ENCODE results near the gene PSENEN. TPM values are rescaled to one million over a fixed set of nuclear protein-coding genes. Genes with fewer than 3 reads are reported as not detected.
A peak's percentile ranks its signal among the peaks of the same experiment; 100 is the strongest.

The PSENEN gene
- 10 to 100 TPM; 32.5 to 41.0 (median 37.1) TPM for polyA plus RNA-seq (ENCODE audit: insufficient read length in 10 of 10)
- long read RNA-seq, donor 1, transcript PSENEN-202 (4 exons, 1,661 nt): major isoform, 23 of 24 reads
- long read RNA-seq, donor 1, partial matches to known transcripts: 0 of 24 reads
- long read RNA-seq, donor 1, other reads (novel, unspliced or antisense): 0 of 24 reads
- long read RNA-seq, donor 2, transcript PSENEN-202 (4 exons, 1,661 nt): major isoform, 15 of 16 reads
- long read RNA-seq, donor 2, partial matches to known transcripts: 0 of 16 reads
- long read RNA-seq, donor 2, other reads (novel, unspliced or antisense): 0 of 16 reads
- long read RNA-seq, donor 3: 0 reads
- long read RNA-seq, donor 4, transcript PSENEN-202 (4 exons, 1,661 nt): major isoform, 18 of 19 reads
- long read RNA-seq, donor 4, partial matches to known transcripts: 0 of 19 reads
- long read RNA-seq, donor 4, other reads (novel, unspliced or antisense): 0 of 19 reads
- long read RNA-seq, donor 5, transcript PSENEN-202 (4 exons, 1,661 nt): major isoform, 16 of 25 reads
- long read RNA-seq, donor 5, partial matches to known transcripts: 0 of 25 reads
- long read RNA-seq, donor 5, other reads (novel, unspliced or antisense): 7 of 25 reads
- long read RNA-seq, donor 6, transcript PSENEN-202 (4 exons, 1,661 nt): major isoform, 13 of 18 reads
- long read RNA-seq, donor 6, partial matches to known transcripts: 0 of 18 reads
- long read RNA-seq, donor 6, other reads (novel, unspliced or antisense): 5 of 18 reads
- long read RNA-seq, donor 7, transcript PSENEN-202 (4 exons, 1,661 nt): major isoform, 14 of 17 reads
- long read RNA-seq, donor 7, partial matches to known transcripts: 0 of 17 reads
- long read RNA-seq, donor 7, other reads (novel, unspliced or antisense): 0 of 17 reads
- long read RNA-seq, donor 8, transcript PSENEN-202 (4 exons, 1,661 nt): major isoform, 9 of 12 reads
- long read RNA-seq, donor 8, partial matches to known transcripts: 0 of 12 reads
- long read RNA-seq, donor 8, other reads (novel, unspliced or antisense): 0 of 12 reads
- long read RNA-seq, donor 9, partial matches to known transcripts: 0 of 4 reads
- long read RNA-seq, donor 9, other reads (novel, unspliced or antisense): 0 of 4 reads

DNA sequence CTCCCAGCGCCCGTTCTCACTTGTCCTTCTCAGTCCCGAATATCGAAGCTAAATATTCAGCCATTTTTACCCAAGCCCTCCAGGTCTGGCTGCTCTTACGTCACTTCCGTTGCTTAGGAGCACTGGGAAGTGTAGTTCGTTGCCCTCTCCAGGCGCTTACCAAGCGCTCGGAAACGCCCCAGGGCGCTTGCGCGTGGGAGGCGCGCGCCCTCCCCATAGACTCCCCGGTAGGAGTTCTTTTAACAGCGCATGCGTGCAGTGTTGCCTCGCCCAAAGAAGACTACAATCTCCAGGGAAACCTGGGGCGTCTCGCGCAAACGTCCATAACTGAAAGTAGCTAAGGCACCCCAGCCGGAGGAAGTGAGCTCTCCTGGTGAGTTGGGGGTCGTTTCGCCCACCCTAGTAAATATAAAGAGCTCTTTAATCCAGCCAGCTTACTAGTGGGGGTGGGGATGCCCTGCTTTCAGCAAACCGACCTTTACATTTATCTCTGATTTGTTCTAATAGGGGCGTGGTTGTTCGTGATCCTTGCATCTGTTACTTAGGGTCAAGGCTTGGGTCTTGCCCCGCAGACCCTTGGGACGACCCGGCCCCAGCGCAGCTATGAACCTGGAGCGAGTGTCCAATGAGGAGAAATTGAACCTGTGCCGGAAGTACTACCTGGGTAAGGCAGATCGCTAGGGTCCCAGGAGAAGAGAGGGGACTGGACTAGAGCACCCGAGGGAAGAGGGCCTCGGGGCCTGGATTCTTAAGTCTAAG, at the start of gene PSENEN, which contains the start of gene U2AF1L4:
Gene PSENEN, plus strand, starts transcription at position 324 of the 759 bp plus-strand sequence. Its CDS starts 280 bp downstream, at position 604.
Gene U2AF1L4, minus strand, starts transcription at position 91 of the 759 bp plus-strand sequence. Its CDS starts 27 bp downstream, at position 64.
- DNase-seq: peak; percentile 99 to 100 (median 100)

DNA sequence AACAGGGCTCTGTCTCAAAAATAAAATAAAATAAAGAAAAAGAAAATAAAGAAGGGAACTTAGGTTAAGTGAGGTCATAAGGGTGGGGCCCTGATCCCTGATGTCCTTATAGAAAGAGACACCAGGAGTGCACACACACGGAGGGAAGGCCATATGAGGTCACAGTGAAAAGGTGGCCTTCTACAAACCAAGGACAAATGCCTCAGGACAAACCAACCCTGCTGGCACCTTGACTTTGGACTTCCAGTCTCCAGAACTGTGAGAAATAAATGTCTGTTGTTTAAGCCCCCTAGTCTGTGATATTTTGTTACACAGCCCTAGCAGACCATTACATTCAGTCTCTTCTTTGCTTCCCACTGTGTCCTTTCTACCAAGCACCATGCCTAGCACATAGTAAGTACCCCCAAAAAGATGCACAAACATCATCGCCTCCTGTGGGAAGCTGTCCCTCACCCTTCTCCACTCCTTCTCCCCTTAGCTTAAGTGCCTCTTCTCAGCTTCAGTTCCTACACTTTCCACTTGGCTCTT, 49.5 kb upstream of the PSENEN start:
- no peak for DNase-seq

GRCh38 chr19:35696835-35697234, 48.6 kb upstream of the PSENEN start:
- no peak for DNase-seq

DNA sequence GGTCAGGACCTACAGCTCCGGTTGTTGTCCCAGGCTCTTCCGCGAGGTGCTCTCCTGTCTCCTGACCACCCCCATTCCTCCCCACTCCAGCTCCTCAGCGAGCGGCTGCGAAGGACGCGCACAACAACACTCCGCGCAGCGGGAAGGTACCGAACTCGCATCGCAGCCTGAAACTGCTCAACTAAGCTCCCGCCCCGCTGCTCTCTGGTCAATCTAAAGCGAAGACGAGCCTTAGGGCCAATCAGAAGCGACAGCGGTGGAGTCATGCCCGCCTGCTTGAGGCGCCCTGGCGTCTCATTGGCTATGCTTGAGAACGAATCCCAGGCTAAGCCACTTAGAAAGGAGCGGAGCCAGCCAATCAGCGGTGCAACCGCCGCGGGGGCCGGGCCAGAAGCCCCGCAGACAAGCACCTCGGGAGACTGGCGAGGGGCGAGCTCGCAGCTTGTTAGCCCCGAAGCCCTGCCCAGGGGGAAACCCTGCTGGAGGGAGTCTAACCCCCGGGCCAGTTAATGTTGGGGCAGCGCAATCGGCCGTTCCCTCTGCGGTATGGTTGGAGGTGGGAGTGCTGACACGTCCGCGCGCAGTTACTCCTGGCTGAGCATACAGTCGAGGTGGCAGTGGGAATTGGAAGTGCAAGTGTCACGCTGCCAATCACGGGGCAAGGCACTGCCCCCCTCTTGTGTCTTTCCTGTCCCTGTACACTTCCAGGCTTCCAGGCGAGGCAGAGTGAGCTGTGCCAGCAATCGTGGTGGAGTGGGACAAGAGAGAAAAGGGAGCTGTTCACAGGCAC, 43.0 kb upstream of the PSENEN start:
- DNase-seq: peak; percentile 95 to 97 (median 96)

DNA sequence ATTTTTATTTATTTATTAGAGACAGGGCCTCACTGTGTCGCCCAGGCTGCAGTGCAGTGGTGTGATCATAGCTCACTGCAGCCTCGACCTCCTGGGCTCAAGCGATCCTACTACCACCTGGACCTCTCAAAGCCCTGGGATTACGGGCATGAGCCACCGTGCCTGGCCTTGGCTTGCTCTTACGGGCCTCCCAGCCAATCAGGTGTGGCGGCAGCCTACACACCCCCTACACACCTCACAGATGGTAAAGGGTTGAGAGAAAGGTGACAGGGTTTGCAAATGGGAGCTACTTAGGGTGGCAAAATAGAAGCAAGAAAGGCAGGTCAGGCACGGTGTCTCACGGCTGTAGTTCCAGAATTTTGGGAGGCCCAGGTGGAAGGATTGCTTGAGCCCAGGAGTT, 42.1 kb upstream of the PSENEN start:
- no peak for DNase-seq

- peak in 2 of 3 donors; percentile 25 to 53 for DNase-seq
Measured at GRCh38 chr19:35704218-35704617, 41.2 kb upstream of the PSENEN start, which contains the start of gene ZBTB32. ZBTB32 (plus strand) TSS chr19:35704558; CDS start chr19:35714627, 10,069 bp downstream.

- DNase-seq: no peak
Measured at GRCh38 chr19:35708391-35708790, 37.1 kb upstream of the PSENEN start.

DNA sequence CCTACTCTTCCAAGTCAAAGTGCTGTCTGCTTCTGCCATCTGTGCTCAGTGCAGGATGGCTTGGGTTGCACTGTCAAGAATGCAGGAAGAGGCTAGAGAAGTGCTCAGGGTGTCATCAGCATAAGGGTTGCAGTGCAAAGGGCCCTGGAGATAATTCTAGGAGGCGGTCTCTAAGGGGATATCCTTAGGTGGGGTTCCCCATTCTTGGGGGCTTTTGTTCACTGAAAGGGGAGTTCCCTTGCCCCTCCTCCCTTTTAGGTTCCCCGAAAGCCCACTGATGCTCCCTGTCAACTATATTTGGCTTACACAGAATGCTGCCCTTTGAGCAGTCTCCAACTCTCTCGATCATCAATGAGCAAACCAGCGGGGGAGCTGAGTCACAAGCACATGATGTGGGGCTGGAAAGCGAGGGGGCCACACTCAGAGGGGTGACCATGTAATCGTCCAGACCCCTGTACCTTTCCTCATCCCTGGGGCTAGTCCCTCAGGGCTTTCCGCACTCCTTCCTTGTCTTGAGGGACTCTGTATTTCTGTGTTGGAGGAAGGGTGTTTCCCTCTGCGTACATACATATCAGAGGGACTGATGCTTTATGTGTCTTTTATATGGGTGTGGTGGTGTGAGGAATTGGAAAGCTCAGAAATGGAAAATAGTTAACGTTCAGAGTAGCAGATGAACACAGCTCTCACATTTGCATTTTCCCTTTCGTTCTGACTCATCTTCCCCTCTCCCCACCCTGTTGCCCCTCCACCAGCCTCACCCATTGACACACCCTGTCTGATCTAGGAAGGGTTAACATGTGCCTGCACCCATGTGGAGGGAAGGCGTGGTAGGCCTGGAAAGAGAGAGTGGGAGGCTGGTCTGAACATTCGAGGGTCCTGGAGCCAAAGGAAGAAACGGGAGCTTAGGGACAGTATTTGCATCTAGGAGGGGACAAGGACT, 34.4 kb upstream of the PSENEN start:
- no peak for DNase-seq

DNA sequence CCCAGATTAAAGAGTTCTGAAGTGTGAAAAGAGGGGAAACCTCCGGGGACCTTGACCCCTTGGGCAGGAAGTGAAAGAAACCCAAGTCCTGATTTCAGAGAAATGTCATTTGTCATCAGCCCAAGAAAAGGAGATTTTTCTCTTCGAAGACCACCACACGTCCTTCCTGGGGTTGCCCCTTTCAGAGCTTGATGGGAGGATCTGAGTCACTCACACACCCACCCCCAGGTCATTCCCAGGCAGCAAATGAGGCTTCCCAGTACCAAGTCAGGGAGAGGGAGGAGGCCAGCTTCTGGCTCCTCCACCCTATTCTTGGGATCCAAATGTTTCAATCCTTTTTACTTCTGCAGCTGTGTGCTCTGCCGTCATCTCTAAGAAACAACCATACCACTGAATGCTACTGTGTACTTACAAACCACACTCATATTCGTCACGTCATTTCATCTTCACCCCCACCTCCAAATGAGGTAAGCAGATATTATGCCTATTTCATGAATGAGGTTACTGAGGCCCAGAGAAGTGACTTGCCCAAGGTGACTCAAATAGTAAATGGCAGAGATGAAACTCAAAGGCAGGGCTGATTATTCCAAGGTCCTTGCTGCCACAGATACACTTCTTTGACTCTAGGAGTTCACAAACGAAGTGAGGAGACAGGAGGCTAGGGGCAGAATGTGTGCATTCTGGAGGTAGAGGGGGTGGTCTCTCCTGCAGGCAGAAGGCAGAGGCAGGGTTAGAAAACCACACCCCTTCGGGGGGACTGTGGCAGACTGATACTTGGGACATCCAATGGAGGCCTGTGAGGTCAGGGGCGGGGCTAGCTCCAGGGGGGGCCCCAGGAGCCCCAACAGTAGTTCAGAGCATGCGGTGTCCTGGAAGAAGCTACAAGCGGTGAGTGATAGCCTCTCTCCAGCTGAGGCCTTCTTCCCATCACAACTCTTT, 32.6 kb upstream of the PSENEN start:
- DNase-seq: no peak

DNA sequence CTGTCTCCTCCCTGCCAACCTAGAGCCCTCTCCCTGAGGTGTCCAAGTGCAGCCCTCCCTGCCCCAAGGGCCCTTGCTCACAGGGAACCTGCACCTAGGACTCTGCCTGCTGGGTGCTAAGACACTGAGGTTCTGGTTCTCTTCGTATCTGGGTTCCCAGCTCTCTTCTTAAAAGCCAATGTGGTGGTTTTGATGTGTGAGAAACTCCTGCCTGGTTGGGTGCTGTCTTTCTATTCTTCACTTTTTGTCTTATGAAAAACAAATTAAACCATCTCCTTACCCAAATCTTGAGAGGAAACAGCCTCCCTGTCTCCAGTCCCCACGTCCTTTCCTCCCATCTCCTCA, 32.0 kb upstream of the PSENEN start:
- no peak for DNase-seq

DNA sequence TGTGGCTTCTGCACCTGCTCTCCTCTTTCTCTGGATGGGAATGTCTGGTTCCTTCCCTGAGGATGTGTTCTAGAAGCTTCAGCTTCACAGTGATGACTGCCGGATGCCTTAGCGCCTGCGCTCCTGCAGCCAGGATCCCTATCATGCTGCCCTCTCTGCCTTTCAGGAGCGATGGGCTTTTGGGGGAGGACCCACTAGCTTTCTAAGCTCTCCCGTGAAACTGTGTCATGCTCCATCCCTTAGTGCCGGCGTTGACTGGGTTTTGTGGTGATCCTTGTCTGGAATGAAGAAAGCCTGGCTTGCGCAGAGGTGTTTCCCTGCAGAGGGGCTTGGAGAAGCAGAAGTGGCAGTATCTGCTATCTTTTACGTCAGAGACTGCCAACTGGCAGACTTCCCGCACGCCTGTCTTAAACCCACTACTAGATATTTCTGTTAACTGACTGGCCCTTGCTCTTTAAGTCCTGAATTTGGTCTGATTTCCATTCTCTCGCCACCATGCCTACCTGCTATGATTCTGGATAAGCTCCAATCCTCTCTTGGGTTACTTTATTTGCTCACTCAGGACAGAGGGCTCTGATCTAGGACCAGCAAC, 31.5 kb upstream of the PSENEN start:
- DNase-seq: no peak

DNA sequence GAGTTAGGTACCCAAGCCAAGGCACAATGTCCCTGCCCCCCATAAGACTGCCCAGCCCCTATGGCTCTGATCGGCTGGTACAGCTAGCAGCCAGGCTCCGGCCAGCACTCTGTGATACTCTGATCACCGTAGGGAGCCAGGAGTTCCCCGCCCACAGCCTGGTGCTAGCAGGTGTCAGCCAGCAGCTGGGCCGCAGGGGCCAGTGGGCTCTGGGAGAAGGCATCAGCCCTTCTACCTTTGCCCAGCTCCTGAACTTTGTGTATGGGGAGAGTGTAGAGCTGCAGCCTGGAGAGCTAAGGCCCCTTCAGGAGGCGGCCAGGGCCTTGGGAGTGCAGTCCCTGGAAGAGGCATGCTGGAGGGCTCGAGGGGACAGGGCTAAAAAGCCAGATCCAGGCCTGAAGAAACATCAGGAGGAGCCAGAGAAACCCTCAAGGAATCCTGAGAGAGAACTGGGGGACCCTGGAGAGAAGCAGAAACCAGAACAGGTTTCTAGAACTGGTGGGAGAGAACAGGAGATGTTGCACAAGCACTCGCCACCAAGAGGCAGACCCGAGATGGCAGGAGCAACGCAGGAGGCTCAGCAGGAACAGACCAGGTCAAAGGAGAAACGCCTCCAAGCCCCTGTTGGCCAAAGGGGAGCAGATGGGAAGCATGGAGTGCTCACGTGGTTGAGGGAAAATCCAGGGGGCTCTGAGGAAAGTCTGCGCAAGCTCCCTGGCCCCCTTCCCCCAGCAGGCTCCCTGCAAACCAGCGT, 30.7 kb upstream of the PSENEN start:
- DNase-seq: no peak

DNA sequence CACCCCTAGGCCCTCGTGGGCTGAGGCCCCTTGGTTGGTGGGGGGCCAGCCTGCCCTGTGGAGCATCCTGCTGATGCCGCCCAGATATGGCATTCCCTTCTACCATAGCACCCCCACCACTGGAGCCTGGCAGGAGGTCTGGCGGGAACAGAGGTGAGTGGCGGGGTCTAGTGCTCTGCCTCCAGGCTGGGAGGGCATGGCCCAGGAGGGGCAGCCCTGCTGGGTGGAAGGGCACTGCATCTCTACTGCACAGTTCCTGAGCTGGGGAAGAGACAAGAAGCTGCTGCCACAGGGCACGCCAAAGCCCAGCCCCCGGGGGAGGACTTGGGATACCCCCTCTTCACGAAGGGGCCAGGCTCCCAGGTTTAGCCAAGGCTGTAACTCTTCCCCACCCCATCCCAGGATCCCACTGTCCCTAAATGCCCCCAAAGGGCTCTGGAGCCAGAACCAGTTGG, 30.1 kb upstream of the PSENEN start:
- no peak for DNase-seq

DNA sequence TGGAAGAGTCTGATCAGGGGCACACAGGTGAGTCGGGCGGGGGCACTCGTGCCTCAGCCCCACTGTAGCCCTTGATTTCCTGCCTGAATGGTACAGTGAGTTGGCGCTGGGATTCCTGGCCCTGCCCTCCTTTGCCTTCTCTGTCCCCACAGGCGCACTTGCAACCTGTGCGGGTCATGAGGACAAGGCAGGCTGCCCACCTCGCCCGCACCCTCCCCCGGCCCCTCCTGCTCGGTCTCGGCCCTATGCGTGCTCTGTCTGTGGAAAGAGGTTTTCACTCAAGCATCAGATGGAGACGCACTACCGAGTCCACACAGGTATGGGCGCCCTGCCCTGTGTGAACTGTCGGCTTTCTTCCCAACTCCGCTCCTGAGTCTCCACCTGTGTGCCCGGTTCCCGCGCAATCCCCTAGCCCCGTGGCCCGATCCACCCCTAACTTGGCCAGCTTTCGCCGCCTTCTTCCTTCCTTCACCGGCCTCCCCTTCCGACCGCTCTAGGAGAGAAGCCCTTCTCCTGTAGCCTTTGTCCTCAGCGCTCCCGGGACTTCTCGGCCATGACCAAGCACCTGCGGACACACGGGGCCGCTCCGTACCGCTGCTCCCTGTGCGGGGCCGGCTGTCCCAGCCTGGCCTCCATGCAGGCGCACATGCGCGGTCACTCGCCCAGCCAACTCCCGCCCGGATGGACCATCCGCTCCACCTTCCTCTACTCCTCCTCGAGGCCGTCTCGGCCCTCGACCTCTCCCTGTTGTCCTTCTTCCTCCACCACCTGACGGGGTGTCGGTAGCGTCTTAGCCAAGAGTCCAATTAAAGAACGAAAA, 29.3 kb upstream of the PSENEN start:
- peak in 1 of 3 donors; percentile 68 for DNase-seq
